NOMO-1 treated with dmso at 0.1 percent for 144 hours (cell line): ENCODE results near the gene MYMK.

Experiments
- DNase-seq: peaks from one replicate; lab custom pipeline; 2025; ENCODE audit not compliant: unreplicated experiment; lab: John Stamatoyannopoulos, UW

Gene MYMK

DNA sequence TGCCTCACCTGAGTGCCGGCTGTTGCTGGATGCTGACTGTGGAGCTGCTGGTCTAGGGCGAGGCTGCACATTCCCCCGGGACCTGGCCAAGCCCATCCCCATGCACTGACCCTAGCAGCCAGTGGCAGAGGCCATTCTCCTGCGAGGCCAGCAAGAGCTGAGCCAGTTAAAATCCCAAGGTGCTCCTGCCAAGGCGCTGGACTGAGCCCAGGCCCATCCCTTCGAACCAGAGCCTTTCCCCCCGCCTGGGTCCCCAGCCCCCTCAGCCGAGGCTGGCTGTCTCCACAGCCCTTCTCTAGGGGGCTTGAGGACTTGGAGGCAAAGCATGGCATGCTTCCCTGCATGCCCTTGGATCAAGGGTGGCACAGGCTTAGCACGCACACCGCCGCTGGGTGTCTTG lies 11.3 kb upstream of the MYMK start:
- DNase-seq = no peak

DNA sequence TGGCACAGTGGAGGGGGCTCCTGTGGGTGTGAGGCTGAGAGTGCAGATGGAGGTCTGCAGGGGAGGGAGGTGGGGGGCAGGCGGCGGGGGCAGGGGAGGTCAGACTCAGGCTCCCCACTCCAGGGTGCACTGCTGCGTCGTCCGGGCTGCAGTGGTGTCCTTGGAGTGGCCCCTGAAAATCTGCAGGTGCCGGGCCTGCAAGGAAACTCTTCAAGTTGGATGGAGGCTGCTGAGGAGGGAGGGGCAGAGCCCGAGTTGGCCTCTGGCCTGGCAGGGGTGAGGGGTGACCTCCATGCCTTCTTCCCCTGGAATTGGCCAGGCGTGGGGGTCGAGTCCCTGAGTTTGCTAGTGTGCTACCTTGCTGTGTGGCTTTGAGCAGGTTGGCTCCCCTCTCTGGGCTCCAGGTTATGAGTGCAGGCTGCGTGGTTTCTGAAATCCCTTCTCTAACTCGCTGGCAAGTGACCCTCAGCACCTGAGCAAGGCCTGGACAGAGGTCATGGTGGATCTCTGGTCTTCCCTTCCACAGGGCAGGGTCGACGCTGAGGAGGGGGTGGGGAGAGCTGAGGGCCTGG lies 10.6 kb upstream of the MYMK start:
- no peak for DNase-seq

DNA sequence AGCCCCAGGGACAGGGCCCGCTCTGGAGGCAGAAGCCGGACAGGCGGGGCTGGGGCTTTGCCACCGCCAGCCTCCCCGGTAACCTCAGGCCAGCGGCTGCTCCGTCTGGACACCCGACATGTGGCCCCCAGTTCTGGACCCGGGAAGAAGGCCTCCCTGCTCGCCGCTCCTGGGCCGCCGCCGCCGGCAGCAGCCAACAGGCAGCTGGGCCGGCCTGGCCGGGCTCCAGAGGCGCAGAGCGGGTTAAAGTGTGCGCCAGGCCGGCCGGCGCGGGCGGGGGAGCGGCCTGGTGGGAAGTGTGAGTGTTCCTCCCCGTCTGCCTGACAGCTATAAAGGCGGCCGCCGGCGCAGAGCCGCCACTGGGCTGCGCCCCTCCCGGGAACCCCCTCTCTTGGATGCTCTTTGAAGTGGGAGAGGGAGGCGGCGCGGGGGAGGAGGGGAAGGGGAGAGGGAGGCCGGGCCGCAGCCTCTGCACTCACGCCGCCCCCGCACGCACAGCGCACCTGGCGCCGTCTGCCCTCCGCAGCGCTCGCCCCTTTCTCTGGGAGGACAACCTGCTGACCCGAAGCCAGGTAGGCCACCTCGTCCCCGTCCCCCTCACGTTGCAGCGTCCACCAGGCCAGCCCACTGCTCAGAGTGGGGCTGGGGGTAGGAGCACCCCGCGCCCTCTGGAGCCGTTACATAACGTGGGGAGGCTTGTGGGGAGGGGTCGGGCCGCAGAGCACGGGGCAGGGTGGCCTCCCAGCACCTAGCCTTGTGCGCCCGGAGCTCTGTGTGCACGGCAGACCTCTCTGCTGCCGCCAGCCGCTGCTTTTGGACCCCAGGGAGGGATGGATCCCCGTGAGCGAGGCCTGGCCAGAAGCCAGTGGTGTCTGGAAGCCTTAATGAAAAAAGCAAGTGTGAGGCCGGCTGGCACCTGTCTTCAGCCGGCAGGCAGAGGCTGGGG lies 9.9 kb upstream of the MYMK start, which contains the start of gene ADAMTSL2:
TSS of gene ADAMTSL2 (plus strand) at position 359 of the 946 bp plus-strand sequence. CDS start 2,009 bp downstream, outside the sequence.
- no peak for DNase-seq

DNA sequence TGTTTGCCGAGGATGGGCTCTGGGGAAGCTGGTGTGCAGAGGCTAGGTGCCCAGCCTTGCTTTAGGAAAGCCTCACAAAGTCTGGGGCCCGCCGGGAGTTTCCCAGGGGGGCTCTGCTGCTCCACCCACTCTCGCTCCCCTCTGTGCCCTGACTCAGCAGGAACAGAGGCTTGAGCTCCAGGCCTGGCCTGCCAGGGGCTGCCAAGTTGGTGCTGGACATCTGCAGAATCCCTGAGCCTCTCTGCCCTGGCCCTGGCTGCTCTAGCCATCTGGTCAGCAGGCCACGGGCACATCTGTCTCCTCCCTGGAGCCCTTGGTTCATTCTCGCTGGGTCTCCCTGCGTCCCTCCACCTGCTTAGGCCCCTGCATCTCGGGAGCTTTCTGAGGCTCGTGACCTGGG lies 9.1 kb upstream of the MYMK start:
- no peak for DNase-seq

DNA sequence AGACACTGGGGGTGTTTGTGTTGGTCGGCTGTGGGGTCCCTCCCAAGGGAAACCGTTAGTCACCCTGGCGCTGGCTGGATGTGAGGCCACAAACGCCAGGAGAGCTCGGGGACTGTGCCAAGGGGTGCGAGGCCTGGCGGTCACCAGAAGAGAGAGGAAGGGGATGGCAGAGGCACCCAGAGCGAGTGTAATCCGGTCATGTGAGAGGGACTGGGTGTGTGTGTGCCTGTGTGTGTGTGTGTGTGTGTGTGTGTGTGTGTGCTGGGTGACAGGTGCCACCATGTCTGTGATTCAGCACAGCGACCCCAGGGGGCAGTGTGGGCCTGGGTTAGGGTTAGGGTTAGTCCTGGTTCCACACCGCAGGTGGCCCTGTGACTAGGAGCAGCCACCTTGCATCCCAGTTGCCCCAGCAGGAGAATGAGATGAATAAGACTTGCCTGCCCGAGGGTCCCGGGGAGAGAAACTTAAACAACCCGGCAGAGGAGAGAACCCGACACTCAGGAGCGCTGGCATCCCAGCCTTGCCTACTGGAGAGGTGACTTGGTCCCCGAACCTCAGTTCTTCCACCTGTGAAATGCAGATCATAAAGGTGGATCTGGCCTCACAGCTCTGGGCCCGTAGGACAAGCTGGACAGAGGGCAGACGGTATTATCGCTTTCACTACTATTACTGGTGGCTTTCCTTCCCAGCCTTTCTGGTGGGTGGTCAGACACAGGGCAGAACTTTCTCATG lies 8.3 kb upstream of the MYMK start:
- DNase-seq = no peak

DNA sequence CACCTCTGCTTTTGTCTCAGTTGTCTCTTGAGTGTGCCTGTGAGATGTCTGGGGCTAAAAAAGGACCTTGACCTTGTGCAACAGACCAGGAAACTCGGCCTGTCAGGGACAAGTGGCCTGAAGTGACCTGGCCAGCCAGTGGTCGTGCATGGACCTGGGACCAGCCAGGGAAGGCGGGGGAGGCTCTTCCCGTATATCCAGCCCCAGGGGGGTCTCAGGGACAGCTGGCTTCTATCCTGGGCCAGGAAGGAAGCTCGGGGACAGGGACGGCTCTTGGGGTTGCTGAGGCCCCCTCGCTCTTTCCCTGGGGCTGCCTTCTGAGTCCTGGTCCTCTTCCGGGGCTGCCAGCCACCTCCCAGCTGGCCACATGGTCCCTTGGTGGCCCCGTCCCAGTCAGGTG lies 6.5 kb upstream of the MYMK start:
- DNase-seq = no peak

DNA sequence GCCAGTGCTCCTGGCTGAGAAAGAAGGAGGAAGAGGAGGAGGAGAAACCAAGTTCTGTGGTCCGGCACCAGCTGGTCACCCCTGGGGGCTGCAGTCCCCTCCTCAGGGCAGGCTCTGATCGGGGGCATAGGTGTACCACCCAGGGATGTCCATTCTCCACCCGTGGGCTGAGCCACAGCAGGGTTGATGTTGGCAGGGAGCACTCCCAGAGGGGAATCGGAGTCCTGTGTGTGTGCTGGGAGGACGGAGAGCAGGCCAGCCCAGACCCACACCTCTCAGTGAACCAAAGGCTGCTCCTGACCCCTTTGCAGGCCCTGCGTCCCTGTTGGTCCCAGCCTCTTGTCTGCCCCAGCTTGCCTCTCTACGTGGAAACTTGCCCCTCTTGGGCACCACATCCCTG lies 5.1 kb upstream of the MYMK start:
- DNase-seq = no peak

DNA sequence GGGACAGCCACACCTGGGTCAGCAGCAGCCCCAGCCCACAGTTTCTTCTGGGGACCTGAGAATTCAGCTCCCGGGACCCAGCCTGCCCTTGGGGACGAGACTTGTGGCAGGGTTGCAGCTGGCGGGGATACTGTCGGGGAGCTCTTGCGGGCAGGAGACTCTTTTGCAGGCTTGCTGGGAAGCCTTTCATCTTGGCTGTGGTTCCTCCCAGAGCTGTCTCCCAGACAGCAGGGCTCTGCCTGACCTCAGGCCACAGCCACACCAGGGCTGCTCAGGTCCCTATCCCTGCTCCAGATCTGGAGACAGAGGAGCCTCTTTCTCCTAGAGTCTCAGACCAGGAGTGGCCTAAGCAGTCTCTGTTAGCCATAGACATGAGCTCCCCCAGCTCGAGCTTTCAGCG lies 4.7 kb upstream of the MYMK start:
- DNase-seq = no peak

DNA sequence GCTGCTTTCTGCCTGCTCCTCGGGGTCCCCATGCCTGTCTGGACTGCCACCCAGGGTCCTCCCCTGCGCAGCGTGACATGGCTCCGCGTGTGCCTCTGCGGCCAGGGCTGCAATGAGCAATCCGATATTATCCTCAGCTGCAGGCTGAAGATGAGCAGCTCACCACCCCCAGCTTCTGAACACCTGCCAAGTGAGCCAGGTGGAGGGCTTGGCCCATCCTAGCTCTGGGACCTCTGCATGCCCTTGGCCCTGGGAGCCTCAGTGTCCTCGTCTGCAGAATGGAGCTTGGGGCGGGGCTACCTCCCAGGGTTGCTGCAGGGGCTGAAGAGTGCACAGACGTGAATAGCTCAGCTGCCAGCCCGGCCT lies 4.1 kb upstream of the MYMK start:
- DNase-seq = no peak

DNA sequence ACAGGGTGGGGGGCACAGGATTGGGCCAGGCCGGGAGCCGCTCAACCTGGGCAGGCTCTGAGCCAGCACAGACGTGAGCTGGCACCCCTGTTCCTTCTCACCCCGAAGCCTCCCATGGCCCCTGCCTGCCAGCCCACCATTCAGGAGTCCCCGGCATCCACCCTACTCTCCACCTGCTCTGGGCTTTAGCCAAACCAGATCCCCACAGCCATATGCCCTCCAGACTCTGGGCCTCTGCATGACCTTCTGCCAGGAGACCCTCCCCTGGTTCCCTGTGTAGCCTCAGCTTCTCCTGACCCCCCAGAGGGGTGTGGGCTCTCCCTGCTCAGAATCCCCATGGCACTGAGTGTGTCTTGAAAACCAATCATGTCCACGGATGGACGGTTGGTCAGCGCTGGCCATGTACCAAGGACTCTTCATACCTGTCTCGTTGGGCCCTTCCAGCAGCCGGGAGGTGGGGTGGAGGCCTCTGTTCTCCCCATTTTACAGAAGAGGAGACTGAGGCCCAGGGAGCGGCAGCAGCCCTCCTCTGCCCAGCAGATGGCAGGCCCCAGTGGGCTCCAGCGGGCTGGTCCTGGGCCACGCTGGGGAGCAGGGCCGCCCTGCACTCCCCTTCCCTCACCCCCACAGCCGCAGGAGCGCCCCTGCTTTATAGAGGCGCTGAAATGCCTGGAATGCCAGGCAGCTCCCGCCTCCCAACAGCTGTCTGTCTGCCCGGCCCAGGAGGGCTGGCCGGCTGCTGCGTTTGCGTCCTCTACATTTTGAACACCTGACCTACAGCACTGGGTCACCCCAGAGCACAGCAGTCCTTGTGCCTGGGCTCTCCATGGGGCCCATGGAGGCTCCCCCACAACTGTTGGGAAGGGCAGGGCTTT lies 3.5 kb upstream of the MYMK start:
- DNase-seq = no peak

DNA sequence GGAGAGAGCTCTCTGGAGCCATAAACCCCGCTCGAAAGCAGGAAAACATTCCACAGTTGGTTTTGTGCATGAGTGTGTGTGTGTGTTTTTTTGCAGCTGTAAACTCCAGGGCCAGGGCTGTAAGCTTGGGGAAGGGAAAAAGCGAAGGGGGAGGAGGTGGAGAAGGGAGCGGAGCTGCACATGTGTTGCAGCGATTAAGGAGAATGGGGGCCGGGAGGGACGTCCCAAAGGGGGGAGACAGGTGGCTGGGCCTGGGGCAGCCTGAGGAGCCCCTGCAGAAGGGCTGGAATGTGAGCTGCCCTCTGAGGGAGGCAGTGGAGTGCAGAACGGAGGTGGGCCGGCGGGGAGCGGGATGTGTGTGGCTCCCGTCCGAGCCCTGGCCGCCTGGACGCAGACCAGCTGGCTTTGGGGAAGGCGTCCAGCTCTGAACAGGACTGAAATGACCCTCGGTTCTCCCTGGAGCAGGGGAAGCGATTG lies 2.7 kb upstream of the MYMK start:
- no peak for DNase-seq

DNA sequence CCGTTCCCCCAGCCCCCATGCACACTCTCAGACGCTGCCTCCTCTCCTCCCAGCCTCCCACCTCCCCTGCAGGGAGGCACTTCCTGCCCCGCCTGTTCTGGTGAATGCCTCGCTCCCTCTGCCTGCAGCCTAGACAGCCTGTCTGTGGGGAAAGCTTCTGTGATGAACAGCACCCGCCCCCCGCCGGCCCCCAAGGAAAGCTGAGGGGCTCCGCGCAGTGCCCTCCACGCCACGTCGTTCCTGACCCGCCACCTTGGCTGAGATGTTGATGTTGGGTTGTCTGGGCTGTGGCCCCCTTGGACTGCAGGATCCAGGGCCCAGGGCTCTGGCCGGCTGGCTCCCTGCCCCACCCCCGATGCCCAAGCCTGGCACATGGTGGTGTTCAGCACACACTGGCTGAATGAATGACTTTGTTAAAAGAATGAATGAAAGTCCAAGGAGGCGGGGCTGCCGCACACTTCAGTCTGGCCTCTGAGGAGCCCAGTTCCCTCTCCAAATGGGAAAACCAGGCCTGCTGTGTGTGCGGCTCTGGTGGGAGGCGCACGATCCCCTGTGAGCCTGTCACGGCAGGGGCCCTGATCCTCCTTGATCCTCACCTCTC lies 2.1 kb upstream of the MYMK start:
- no peak for DNase-seq

DNA sequence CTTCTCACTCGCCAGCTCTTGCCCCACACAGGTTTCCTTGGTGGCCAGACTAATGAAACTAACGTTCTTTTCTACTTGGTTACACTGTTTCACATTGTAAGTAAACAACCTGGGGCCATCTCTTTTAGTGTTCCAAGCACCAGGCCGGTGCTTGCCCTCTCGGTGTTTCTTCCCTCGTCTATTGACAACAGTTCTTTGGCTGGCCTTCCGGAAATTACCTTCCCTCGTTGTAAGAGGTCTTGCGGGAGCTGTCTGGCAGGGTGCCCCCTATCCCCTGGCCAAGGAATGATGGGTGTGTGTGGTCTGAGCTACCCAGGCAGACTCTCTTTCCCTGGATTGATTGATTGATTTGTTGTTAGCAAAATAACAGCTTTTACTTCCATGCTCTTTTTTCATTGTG lies 918 bp upstream of the MYMK start:
- no peak for DNase-seq

DNA sequence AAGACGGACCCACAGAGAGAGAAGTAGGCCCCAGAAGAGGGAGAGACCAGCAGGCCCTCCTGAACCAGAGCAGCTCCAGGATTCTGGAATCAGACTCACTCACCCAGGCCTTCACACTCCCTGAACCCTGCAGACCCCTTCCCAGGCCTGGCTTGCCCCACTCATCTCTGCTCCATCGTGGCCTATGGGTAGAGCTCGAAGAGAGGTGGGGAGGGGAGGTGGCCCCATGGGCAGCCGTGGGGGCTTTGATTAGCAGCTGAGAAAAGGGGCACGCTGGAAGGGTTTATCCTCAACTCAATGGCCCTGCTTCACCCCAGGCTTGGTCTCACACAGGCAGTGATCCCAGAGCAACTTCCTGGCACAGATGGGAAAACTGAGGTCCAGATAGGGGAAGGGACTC lies 613 bp downstream of the MYMK start:
- DNase-seq = no peak

DNA sequence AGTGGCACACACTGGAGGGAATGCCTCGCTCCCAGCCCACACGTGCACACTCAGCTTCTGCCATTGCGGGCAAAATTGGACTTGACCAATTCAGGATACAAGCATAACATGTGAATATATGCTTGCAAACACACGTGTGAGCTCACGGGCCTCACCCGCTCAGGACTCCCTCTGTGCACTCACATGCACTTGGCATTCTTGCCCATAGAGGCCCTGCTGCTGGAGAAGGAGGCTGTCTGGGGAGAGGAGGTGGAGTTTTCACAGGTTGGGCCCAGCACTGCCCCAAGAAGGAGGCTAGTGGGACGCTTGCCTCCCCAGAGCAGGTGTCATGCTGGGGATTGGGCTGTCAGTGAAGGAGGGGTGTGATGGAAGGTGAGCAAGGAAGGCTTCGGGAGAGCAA lies 1.7 kb downstream of the MYMK start:
- DNase-seq = no peak

DNA sequence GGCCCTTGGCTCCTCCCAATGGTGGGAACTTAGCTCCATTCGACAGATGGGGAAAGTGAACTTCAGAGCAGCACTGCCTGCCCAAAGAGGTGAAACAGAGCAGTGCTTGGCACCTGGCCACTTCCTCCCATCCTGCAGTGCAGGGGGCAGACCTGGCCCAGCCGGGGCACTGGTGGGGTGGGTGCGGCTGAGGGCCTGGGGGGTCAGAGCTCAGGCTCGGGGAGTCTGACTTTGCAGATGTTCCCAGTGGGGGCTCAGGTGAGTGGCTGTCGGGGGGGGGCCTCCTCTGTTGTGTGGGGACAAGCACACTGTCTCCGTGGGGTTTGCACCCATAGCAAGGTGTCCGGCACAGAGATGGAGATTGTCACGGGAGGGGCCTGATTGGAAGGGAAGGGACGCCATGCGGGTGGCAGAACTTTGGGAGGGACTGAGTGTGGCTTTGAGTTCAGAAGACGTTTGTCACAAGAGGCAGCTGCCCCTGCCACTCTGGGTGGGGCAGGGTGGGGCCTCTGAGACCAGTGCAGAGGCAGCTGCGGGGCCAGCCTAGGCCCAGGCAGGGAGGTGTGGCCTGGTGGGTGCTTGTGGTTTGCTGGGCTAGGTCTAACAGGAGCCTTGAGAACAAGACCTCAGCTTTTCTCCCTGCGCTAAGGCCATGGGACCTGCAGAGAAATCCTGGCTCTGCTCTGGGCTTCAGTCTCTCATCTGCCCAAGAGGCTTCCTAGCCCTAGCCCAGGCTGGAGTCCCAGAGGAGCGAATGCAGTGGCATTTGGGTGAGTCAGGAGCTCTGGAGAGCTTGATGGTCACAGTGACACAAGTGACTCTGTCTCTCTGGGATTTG lies 2.5 kb downstream of the MYMK start:
- DNase-seq = no peak

DNA sequence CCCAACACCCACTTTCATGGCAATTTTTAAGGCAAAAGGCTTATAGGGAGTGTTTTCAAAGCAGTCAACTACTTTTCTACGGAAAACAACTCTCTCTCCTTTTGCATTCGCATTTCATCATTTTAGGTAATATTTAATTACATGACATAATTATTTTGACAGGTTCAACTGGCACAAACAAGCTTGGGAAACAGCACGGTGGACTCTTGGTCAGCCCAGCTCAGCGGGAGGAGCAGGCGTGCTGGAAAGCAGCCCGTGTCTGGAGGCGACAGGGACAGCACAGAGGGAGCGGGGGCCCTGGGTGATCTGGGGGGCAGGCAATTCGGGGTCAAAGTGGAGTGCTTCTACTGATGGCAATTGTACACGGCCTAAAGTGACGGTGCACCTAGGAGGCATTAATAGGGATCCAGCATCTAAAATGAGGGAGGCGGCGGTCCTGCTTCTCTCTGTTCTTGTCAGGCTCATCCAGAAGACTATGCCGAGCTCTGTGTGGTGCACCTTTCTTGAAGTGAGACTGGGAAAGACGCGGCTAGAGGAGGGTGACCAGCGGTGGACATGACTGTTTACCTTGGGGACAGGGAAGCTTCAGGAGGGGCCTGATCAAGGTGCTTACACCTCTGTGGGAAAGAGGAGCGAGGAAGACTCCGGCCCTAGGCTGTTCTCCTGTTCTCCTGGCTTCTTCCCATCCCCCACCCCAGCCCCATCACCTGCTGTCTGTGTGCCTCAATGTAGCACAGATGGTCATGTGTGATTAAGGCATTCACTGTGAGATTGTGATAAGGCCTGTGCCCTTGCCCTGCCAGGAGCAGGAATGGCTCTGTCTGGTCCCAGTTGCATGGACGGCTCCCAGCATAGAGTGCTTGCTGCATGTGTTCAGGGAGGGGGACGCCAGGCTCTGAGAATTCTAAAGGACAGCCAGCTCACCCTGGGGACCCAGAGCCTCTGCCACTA lies 3.4 kb downstream of the MYMK start:
- no peak for DNase-seq

DNA sequence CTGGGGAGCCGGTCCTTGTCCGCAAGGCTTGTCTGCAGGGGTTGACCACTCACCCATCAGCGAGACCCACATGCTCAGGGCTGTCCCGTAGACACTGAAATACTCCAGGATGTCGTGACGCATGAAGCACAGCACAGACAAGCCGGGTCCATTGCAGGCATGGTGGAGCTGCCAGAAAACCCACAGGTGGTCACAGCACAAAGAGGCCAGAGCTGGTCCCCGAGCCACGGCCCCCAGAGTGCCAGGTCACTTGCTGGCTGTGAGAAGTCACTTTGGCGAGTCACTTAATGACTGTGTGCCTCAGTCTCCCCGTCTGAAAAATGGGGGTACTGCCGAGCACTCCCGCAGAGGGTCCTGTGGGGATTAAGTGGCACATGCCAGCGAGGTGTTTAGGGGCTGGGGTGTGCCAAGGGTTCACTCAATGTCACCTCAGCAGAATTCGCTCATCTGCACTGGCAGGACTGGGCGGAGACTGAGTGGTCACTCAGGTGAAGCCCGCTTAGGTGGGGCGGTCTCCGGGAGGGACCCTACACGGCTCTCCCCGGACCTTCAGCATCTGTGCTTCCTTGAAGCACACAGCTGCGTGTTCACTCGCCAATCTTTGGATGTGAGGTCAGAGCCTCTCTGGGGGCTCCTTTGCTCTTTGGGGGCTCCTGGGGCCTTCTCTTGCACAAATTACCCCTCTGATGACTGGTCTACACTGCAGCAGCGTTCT lies 4.5 kb downstream of the MYMK start:
- no peak for DNase-seq
